Measurements from ENCODE around the gene RAP2C.

DNA sequence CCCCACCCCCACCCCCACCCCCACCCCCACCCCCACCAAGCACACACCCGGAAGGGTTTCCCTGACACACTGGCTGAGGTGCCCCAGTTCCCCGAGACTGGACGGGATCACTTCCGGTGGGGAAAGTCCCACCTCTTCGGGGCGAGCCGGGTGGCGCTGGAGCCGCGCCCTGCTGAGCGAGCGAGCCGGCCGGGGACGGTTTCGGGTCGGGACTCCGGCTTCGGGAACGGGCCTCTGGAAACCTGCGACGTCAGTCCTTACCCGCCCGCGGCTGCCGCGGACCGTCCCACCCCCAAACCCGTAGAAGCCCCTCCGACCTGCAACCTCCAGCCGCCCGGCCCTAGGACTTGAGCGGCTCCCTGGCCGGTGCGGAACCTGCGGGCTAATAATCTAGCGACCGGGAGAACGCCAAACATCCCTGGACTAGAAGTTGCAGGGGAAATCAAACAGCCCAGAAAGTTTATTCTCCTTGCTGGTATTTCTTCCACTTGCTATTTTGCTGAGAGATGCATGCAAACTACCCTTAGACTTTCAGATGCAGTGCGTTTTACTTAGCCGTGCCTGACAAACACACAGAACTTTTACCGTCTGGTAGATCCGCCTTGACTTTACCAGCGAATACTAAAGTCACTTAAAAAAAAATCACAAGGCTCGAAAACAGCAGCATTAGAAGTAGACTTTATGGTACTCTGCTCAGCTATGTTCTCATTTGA is 991 bp downstream of the RAP2C start:
- TF ChIP-seq ZFP3 (CRISPR knock-in tag; IDR thresholded peaks at IDR 0.05): no peak
- no peak for TF ChIP-seq ZNF565 (CRISPR knock-in tag; conservative IDR thresholded peaks at IDR 0.05; ENCODE audit: low read depth)
- TF ChIP-seq ARNTL (CRISPR knock-in tag; IDR thresholded peaks at IDR 0.05; ENCODE audit: borderline replicate concordance, low read depth): no peak
- no peak for TF ChIP-seq ZNF70 (CRISPR knock-in tag; IDR thresholded peaks at IDR 0.05)
- no peak for TF ChIP-seq RARB (CRISPR knock-in tag; IDR thresholded peaks at IDR 0.05)
- TF ChIP-seq, protein P1, sequence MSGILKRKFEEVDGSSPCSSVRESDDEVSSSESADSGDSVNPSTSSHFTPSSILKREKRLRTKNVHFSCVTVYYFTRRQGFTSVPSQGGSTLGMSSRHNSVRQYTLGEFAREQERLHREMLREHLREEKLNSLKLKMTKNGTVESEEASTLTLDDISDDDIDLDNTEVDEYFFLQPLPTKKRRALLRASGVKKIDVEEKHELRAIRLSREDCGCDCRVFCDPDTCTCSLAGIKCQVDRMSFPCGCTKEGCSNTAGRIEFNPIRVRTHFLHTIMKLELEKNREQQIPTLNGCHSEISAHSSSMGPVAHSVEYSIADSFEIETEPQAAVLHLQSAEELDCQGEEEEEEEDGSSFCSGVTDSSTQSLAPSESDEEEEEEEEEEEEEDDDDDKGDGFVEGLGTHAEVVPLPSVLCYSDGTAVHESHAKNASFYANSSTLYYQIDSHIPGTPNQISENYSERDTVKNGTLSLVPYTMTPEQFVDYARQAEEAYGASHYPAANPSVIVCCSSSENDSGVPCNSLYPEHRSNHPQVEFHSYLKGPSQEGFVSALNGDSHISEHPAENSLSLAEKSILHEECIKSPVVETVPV (CRISPR knock-in tag; IDR thresholded peaks at IDR 0.05): no peak
- TF ChIP-seq, protein P2, sequence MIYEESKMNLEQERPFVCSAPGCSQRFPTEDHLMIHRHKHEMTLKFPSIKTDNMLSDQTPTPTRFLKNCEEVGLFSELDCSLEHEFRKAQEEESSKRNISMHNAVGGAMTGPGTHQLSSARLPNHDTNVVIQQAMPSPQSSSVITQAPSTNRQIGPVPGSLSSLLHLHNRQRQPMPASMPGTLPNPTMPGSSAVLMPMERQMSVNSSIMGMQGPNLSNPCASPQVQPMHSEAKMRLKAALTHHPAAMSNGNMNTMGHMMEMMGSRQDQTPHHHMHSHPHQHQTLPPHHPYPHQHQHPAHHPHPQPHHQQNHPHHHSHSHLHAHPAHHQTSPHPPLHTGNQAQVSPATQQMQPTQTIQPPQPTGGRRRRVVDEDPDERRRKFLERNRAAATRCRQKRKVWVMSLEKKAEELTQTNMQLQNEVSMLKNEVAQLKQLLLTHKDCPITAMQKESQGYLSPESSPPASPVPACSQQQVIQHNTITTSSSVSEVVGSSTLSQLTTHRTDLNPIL (CRISPR knock-in tag; IDR thresholded peaks at IDR 0.05; ENCODE audit: low read depth): no peak
- TF ChIP-seq ESRRG (CRISPR knock-in tag; IDR thresholded peaks at IDR 0.05): no peak
- no peak for TF ChIP-seq OSR1 (CRISPR knock-in tag; IDR thresholded peaks at IDR 0.05)
- TF ChIP-seq, protein P3, sequence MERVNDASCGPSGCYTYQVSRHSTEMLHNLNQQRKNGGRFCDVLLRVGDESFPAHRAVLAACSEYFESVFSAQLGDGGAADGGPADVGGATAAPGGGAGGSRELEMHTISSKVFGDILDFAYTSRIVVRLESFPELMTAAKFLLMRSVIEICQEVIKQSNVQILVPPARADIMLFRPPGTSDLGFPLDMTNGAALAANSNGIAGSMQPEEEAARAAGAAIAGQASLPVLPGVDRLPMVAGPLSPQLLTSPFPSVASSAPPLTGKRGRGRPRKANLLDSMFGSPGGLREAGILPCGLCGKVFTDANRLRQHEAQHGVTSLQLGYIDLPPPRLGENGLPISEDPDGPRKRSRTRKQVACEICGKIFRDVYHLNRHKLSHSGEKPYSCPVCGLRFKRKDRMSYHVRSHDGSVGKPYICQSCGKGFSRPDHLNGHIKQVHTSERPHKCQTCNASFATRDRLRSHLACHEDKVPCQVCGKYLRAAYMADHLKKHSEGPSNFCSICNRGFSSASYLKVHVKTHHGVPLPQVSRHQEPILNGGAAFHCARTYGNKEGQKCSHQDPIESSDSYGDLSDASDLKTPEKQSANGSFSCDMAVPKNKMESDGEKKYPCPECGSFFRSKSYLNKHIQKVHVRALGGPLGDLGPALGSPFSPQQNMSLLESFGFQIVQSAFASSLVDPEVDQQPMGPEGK (CRISPR knock-in tag; IDR thresholded peaks at IDR 0.05; ENCODE audit: borderline replicate concordance): no peak
- TF ChIP-seq ZNF8 (CRISPR knock-in tag; IDR thresholded peaks at IDR 0.05): no peak
